ENCODE measurements around the gene SPATA7.

- TF ChIP-seq, protein P1, sequence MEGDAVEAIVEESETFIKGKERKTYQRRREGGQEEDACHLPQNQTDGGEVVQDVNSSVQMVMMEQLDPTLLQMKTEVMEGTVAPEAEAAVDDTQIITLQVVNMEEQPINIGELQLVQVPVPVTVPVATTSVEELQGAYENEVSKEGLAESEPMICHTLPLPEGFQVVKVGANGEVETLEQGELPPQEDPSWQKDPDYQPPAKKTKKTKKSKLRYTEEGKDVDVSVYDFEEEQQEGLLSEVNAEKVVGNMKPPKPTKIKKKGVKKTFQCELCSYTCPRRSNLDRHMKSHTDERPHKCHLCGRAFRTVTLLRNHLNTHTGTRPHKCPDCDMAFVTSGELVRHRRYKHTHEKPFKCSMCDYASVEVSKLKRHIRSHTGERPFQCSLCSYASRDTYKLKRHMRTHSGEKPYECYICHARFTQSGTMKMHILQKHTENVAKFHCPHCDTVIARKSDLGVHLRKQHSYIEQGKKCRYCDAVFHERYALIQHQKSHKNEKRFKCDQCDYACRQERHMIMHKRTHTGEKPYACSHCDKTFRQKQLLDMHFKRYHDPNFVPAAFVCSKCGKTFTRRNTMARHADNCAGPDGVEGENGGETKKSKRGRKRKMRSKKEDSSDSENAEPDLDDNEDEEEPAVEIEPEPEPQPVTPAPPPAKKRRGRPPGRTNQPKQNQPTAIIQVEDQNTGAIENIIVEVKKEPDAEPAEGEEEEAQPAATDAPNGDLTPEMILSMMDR (IDR thresholded peaks at IDR 0.05) = no peak
- TF ChIP-seq POLR2AphosphoS5 (IDR thresholded peaks at IDR 0.05) = no peak
Observed at GRCh38 chr14:88411039-88411438, 25.6 kb downstream of the SPATA7 start.

Measured in stomach (tissue), 4 donors.